Gastrocnemius medialis (tissue), 4 donors: ENCODE data around the gene CPT2. TPM values are rescaled to one million over a fixed set of nuclear protein-coding genes. Genes with fewer than 3 reads are reported as not detected.

ENCODE experiments used
- ATAC-seq, 2 donors: fragments of 150-250 bp; one replicate each; pipeline ENCODE4 v1.9.1; 2016
- DNase-seq, 2 donors: peaks; one replicate each; pipeline ENCODE4 v3.0.0-alpha.2; 2019
- H3K27ac ChIP-seq, 4 donors: fragments of 200-600 bp; sonication (generic); 1 replicate in 1 of 4; 2 replicates in 3 of 4; pipeline ENCODE4 v1.5.1; 2016 to 2018; ENCODE audit warnings: mild to moderate bottlenecking in 2 of 4, moderate library complexity in 1 of 4
- H3K27me3 ChIP-seq, 3 donors: fragments of 200-600 bp; sonication (generic) in 2 of 3; 1 replicate in 1 of 3; 2 replicates in 2 of 3; pipeline versions ENCODE4 v1.5.1 to v1.6.0; 2016 to 2019; ENCODE audit warnings: mild to moderate bottlenecking in 1 of 3, moderate library complexity in 1 of 3
- H3K36me3 ChIP-seq, 2 donors: fragments of 200-600 bp; sonication (generic) in 1 of 2; one replicate each; pipeline ENCODE4 v1.5.1; 2017 to 2018
- H3K4me1 ChIP-seq, 2 donors: fragments of 200-600 bp; sonication (generic) in 1 of 2; one replicate each; pipeline ENCODE4 v1.5.1; 2016 to 2017; ENCODE audit warnings: mild to moderate bottlenecking in 2 of 2
- H3K4me3 ChIP-seq, 4 donors: fragments of 200-600 bp; sonication (generic) in 3 of 4; 1 replicate in 1 of 4; 2 replicates in 3 of 4; pipeline ENCODE4 v1.5.1; 2016 to 2019; ENCODE audit warnings: mild to moderate bottlenecking in 2 of 4
- H3K9me3 ChIP-seq, 3 donors: fragments of 200-600 bp; sonication (generic) in 2 of 3; 1 replicate in 1 of 3; 2 replicates in 2 of 3; pipeline ENCODE4 v1.5.1; 2016 to 2019
- CTCF ChIP-seq, 5 experiments: fragments of 450-650 bp in 3 of 5; fragments of 200-600 bp in 2 of 5; sonication (generic) in 2 of 5; IDR thresholded peaks in 4 of 5; conservative IDR thresholded peaks in 1 of 5; 1 replicate in 4 of 5; 2 replicates in 1 of 5; pipeline ENCODE4 v1.5.1; 2016 to 2019; ENCODE audit warnings: antibody characterized with exemption in 5 of 5, mild to moderate bottlenecking in 3 of 5, moderate library complexity in 3 of 5
- POLR2A ChIP-seq, 2 donors: fragments of 450-650 bp; IDR thresholded peaks; one replicate each; pipeline ENCODE4 v1.6.1; 2017; ENCODE audit warnings: antibody characterized with exemption in 2 of 2, mild to moderate bottlenecking in 2 of 2, moderate library complexity in 2 of 2
- in situ Hi-C, 4 donors: fragments of 200-750 bp; cut with MboI; loops; one replicate each; pipeline versions ENCODE4 v1.15.0 to v1.8.0; 2017; ENCODE audit warnings: low sequenced_read_pairs in 4 of 4
- intact Hi-C: fragments of 100-400 bp; cut with DNase I; formaldehyde crosslinking; loops from one replicate; pipeline ENCODE4 v1.15.1; 2023; ENCODE audit warnings: low total_unique reads
- total RNA-seq, 4 donors: library from RNA; depleted of rRNA; stranded (reverse); fragments of >200 nt; gene quantifications; one replicate each; pipeline versions ENCODE4 v1.1.0 to v1.2.3, GENCODE V29; 2016

Gene CPT2
- 10 to 100 TPM; 13.3 to 30.6 (median 26.6) TPM for total RNA-seq

- peak within 1 kb of the TSS; percentile 88 to 98 (median 96) for H3K27ac ChIP-seq
- no peaks in the 10 kb centered on the region for H3K36me3 ChIP-seq
- DNase-seq, result peak; percentile 83 to 90
- peak; percentile 91 to 98 for TF ChIP-seq POLR2A (IDR thresholded peaks at IDR 0.05)
- peak in 2 of 5 experiments; percentile 21 to 35 for TF ChIP-seq CTCF (IDR thresholded peaks at IDR 0.05 in 4 of 5, conservative IDR thresholded peaks at IDR 0.05 in 1 of 5)
- H3K4me3 ChIP-seq, result peak within 1 kb of the TSS; percentile 83 to 94 (median 88)
- intact Hi-C loops, result loop anchor here (1.0 to 5.0 kb wide), 3 partner anchors 24 to 751 kb away; partner anchors contain the start of genes CZIB, IFT25, LRRC42 and MAGOH
- H3K9me3 ChIP-seq, result no peaks in the 10 kb centered on the region
- H3K4me1 ChIP-seq, result peaks cover 27 to 30% of the 10 kb centered on the region in 2 donors
- no peaks in the 10 kb centered on the region for H3K27me3 ChIP-seq
- in situ Hi-C loops, result loop anchor here in 3 of 4 donors (25.0 kb wide), 2 partner anchors 284 to 484 kb away; partner anchors contain the start of gene ECHDC2 (in 2 of the 3)
- ATAC-seq, result peak; percentile 90 to 94
These were observed at the start of gene CPT2 for GRCh38 chr1:53196485-53197290. CPT2 (plus strand) TSS chr1:53196824; CDS start chr1:53196944, 120 bp downstream.

GRCh38 chr1:53147174-53147573, 49.5 kb upstream of the CPT2 start:
- Histone ChIP-seq H3K9me3 (no peaks in the 10 kb centered on the region), H3K27me3 (no peaks in the 10 kb centered on the region), H3K4me1 (no peaks in the 10 kb centered on the region), H3K36me3 (no peaks in the 10 kb centered on the region), H3K27ac (no peak overlapping the region), H3K4me3 (no peak overlapping the region)
- intact Hi-C loops, result no loop called here
- TF ChIP-seq CTCF (IDR thresholded peaks at IDR 0.05 in 4 of 5, conservative IDR thresholded peaks at IDR 0.05 in 1 of 5), result no peak
- TF ChIP-seq POLR2A (IDR thresholded peaks at IDR 0.05), result no peak
- no peak for DNase-seq
- ATAC-seq, result no peak
- in situ Hi-C loops, result no loop called here

GRCh38 chr1:53148123-53148522, 48.5 kb upstream of the CPT2 start:
- H3K4me3 ChIP-seq, result no peak overlapping the region
- intact Hi-C loops, result no loop called here
- no peaks in the 10 kb centered on the region for H3K4me1 ChIP-seq
- TF ChIP-seq CTCF (IDR thresholded peaks at IDR 0.05 in 4 of 5, conservative IDR thresholded peaks at IDR 0.05 in 1 of 5) (no peak), POLR2A (IDR thresholded peaks at IDR 0.05) (no peak)
- H3K9me3 ChIP-seq, result no peaks in the 10 kb centered on the region
- H3K27me3 ChIP-seq, result no peaks in the 10 kb centered on the region
- H3K36me3 ChIP-seq, result no peaks in the 10 kb centered on the region
- DNase-seq (no peak), ATAC-seq (no peak)
- H3K27ac ChIP-seq, result no peak overlapping the region
- in situ Hi-C loops, result no loop called here

GRCh38 chr1:53153752-53154151, 42.9 kb upstream of the CPT2 start:
- no peaks in the 10 kb centered on the region for H3K4me1 ChIP-seq
- no peaks in the 10 kb centered on the region for H3K36me3 ChIP-seq
- TF ChIP-seq POLR2A (IDR thresholded peaks at IDR 0.05), result no peak
- TF ChIP-seq CTCF (IDR thresholded peaks at IDR 0.05 in 4 of 5, conservative IDR thresholded peaks at IDR 0.05 in 1 of 5), result no peak
- no peak overlapping the region for H3K27ac ChIP-seq
- H3K27me3 ChIP-seq, result no peaks in the 10 kb centered on the region
- no peaks in the 10 kb centered on the region for H3K9me3 ChIP-seq
- ATAC-seq (no peak), DNase-seq (no peak)
- intact Hi-C loops, result no loop called here
- in situ Hi-C loops, result no loop called here
- H3K4me3 ChIP-seq, result no peak overlapping the region
